Parathyroid adenoma (tissue), 2 donors: ENCODE results near the gene ANO2.

Source experiments
- H2AFZ ChIP-seq: fragments of 300-600 bp; sonication (generic); one replicate; pipeline ENCODE4 v1.7.0; 2017; ENCODE audit warnings: antibody characterized with exemption, mild to moderate bottlenecking
- H3K27ac ChIP-seq: fragments of 300-600 bp; sonication (generic); one replicate; pipeline ENCODE4 v1.7.0; 2017
- H3K27me3 ChIP-seq: fragments of 300-600 bp; sonication (generic); one replicate; pipeline ENCODE4 v1.7.0; 2017; ENCODE audit warnings: low read length; ENCODE audit not compliant: control insufficient read depth, insufficient read depth
- H3K36me3 ChIP-seq: fragments of 300-600 bp; sonication (generic); one replicate; pipeline ENCODE4 v1.7.0; 2017; ENCODE audit warnings: low read length; ENCODE audit not compliant: control insufficient read depth, insufficient read depth
- H3K4me1 ChIP-seq: fragments of 300-600 bp; sonication (generic); one replicate; pipeline ENCODE4 v1.7.0; 2017; ENCODE audit warnings: control low read depth
- H3K4me2 ChIP-seq: fragments of 300-600 bp; sonication (generic); one replicate; pipeline ENCODE4 v1.7.0; 2017; ENCODE audit warnings: low read length
- H3K4me3 ChIP-seq: fragments of 300-600 bp; sonication (generic); one replicate; pipeline ENCODE4 v1.7.0; 2017; ENCODE audit warnings: low read depth, low read length
- H3K79me2 ChIP-seq: fragments of 300-600 bp; sonication (generic); one replicate; pipeline ENCODE4 v1.7.0; 2017; ENCODE audit warnings: control low read depth
- H3K9ac ChIP-seq: fragments of 300-600 bp; sonication (generic); one replicate; pipeline ENCODE4 v1.7.0; 2017; ENCODE audit warnings: mild to moderate bottlenecking
- H3K9me3 ChIP-seq: fragments of 300-600 bp; sonication (generic); one replicate; pipeline ENCODE4 v1.7.0; 2017; ENCODE audit warnings: low read length; ENCODE audit not compliant: control insufficient read depth
- CTCF ChIP-seq: fragments of 300-600 bp; sonication (generic); IDR thresholded peaks from one replicate; pipeline ENCODE4 v1.7.0; 2017; ENCODE audit warnings: antibody characterized with exemption, mild to moderate bottlenecking
- donor health status: primary hyperparathyroidism.

ANO2 gene

DNA sequence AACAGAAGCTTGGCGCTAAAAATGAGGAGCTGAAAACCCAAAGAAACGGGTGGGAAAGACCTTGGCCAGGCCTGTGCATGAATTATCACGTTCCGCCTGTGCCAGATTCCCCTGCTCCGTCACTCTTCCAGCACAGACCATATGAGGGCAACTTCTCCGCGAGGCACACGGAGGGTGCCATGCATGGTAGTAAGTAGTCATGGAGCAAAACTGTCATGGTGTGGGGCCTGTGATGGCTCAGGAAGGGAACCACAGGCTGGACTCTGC is 148.2 kb downstream of the ANO2 start:
- Histone ChIP-seq H3K9ac (no peak overlapping the region), H3K27me3 (no peaks in the 10 kb centered on the region), H3K4me3 (no peak overlapping the region), H3K27ac (no peak overlapping the region), H3K9me3 (no peaks in the 10 kb centered on the region), H3K79me2 (no peaks in the 10 kb centered on the region), H2AFZ (no peak overlapping the region), H3K4me2 (no peak overlapping the region), H3K36me3 (no peaks in the 10 kb centered on the region), H3K4me1 (no peaks in the 10 kb centered on the region)
- no peak for TF ChIP-seq CTCF

GRCh38 chr12:5796171-5796958 is 148.7 kb downstream of the ANO2 start:
- no peaks in the 10 kb centered on the region for H3K4me1 ChIP-seq
- H3K9me3 ChIP-seq = no peaks in the 10 kb centered on the region

DNA sequence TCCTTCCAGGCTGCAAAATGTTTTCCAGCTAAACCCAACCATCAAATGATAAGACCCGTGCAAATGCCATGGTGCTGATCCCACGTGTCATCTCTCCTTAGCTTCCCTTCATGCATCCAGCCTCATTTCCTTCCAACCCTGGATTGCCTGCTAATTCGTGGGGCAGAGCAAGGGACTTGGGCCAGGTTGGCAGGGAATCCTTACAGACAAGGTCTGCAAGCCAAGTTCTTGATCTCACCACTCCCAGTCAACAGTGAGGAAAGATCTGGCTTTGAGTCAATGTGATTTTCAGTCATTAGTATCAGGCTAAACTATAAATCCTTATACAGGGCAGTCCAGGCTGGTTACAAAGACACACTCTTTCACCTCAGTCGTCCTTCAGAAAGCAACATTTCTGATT is 150.9 kb downstream of the ANO2 start:
- Histone ChIP-seq H3K4me2 (no peak overlapping the region), H3K27me3 (no peaks in the 10 kb centered on the region), H2AFZ (no peak overlapping the region), H3K79me2 (no peaks in the 10 kb centered on the region), H3K9ac (no peak overlapping the region), H3K27ac (no peak overlapping the region), H3K36me3 (no peaks in the 10 kb centered on the region), H3K4me1 (no peaks in the 10 kb centered on the region), H3K4me3 (no peak overlapping the region), H3K9me3 (no peaks in the 10 kb centered on the region)
- TF ChIP-seq CTCF = no peak

More at GRCh38 chr12:5796171-5796958, 148.7 kb downstream of the ANO2 start:
- Histone ChIP-seq H3K4me2 (no peak overlapping the region), H3K79me2 (no peaks in the 10 kb centered on the region), H3K27me3 (no peaks in the 10 kb centered on the region), H3K9ac (no peak overlapping the region), H3K27ac (no peak overlapping the region), H2AFZ (no peak overlapping the region), H3K4me3 (no peak overlapping the region), H3K36me3 (no peaks in the 10 kb centered on the region)
- no peak for TF ChIP-seq CTCF

- H3K9ac ChIP-seq = no peak overlapping the region
- no peak overlapping the region for H3K4me3 ChIP-seq
- H3K36me3 ChIP-seq = no peaks in the 10 kb centered on the region
- H3K9me3 ChIP-seq = no peaks in the 10 kb centered on the region
- no peaks in the 10 kb centered on the region for H3K4me1 ChIP-seq
- H3K27ac ChIP-seq = no peak overlapping the region
- no peaks in the 10 kb centered on the region for H3K27me3 ChIP-seq
- no peak overlapping the region for H2AFZ ChIP-seq
- TF ChIP-seq CTCF = no peak
- H3K79me2 ChIP-seq = no peaks in the 10 kb centered on the region
- no peak overlapping the region for H3K4me2 ChIP-seq
Measured at GRCh38 chr12:5792343-5792742, 152.7 kb downstream of the ANO2 start.

DNA sequence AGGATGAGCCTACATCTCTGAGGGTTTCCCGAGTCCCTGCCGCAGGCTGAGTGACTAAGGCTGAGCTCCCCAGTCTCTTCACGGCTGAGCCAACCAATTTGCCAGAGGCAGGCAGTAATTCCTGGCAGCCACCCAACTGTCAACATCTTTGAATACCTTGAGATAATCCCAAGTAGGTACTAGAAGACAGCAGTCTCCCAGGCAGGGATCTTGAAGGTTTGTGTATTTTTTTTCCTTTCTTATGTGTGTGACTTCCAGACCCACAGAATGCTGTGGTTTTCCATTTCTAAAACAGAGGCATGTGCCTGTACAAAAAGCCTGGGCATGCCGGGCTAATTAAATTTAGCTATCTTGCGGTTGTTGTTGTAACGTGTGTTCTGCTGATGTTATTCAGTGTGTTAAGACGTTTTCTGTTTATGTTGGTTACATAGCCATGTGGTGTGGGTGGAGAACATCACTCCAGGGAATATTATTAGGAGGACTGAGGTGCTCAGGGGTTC is 155.5 kb downstream of the ANO2 start:
- Histone ChIP-seq H3K9me3 (no peaks in the 10 kb centered on the region), H3K27me3 (no peaks in the 10 kb centered on the region), H3K4me3 (no peak overlapping the region), H3K27ac (no peak overlapping the region), H3K9ac (no peak overlapping the region), H2AFZ (no peak overlapping the region), H3K79me2 (no peaks in the 10 kb centered on the region), H3K36me3 (no peaks in the 10 kb centered on the region), H3K4me1 (no peaks in the 10 kb centered on the region), H3K4me2 (no peak overlapping the region)
- TF ChIP-seq CTCF = no peak
